Heart right ventricle (tissue), 16 donors: Measurements from ENCODE around the gene VGLL1. TPM values are rescaled to one million over a fixed set of nuclear protein-coding genes. Genes with fewer than 3 reads are reported as not detected.

Experiments
- ATAC-seq, 8 donors: fragments of 200-7000 bp; cut with Tn5 transposase; one replicate each; pipeline ENCODE4 v1.9.1; 2020; ENCODE audit warnings: mild to moderate bottlenecking in 8 of 8, moderate library complexity in 8 of 8, moderate number of reproducible peaks in 1 of 8
- DNase-seq, 2 donors: peaks; one replicate each; pipeline ENCODE4 v3.0.0-alpha.2; 2020
- H3K27ac ChIP-seq, 10 donors: fragments of 200-600 bp; sonication (generic) in 2 of 10; one replicate each; pipeline versions ENCODE4 v1.5.0 to v1.8.0; 2020 to 2022; ENCODE audit warnings: mild to moderate bottlenecking in 3 of 10
- H3K27me3 ChIP-seq, 7 donors: fragments of 200-600 bp; one replicate each; pipeline ENCODE4 v1.8.0; 2021 to 2022; ENCODE audit warnings: mild to moderate bottlenecking in 2 of 7
- H3K36me3 ChIP-seq, 9 donors: fragments of 200-600 bp; sonication (generic) in 1 of 9; one replicate each; pipeline versions ENCODE4 v1.5.0 to v1.8.0; 2020 to 2022; ENCODE audit warnings: mild to moderate bottlenecking in 2 of 9
- H3K4me1 ChIP-seq, 9 donors: fragments of 200-600 bp; sonication (generic) in 1 of 9; one replicate each; pipeline versions ENCODE4 v1.5.0 to v1.8.0; 2020 to 2022; ENCODE audit warnings: mild to moderate bottlenecking in 4 of 9
- H3K4me3 ChIP-seq, 10 donors: fragments of 200-600 bp; sonication (generic) in 2 of 10; one replicate each; pipeline versions ENCODE4 v1.5.0 to v1.8.0; 2020 to 2022; ENCODE audit warnings: mild to moderate bottlenecking in 7 of 10, moderate library complexity in 2 of 10
- H3K9me3 ChIP-seq, 11 donors: fragments of 200-600 bp in 10 of 11; sonication (generic) in 2 of 11; one replicate each; pipeline versions ENCODE4 v1.5.0 to v1.8.0; 2013 to 2022; ENCODE audit warnings: mild to moderate bottlenecking in 2 of 11, control low read depth in 1 of 11, moderate library complexity in 1 of 11
- CTCF ChIP-seq, 9 donors: fragments of 200-600 bp; sonication (generic) in 2 of 9; IDR thresholded peaks; one replicate each; pipeline versions ENCODE4 v1.5.0 to v1.8.0; 2021 to 2022; ENCODE audit warnings: antibody characterized with exemption in 9 of 9, mild to moderate bottlenecking in 5 of 9, moderate library complexity in 1 of 9
- WGBS, 2 donors: extraction: QIAGEN DNeasy Blood & Tissue Kit; methylation state at CpG; one replicate each; pipeline ENCODE4 v1.1.7; 2013; ENCODE audit warnings: inconsistent platforms in 1 of 2; 5-methylcytosine and 5-hydroxymethylcytosine counted together
- intact Hi-C, 10 donors: fragments of 100-400 bp; cut with DNase I; formaldehyde crosslinking; loops; one replicate each; pipeline versions ENCODE4 v1.11.1 to v1.14.2; 2022
- long read RNA-seq, 3 donors: library from polyadenylated mRNA; unstranded; transcript quantifications; one replicate each; pipeline ENCODE4 v2.0.0, GENCODE V29; 2020 to 2021
- polyA plus RNA-seq, 2 donors: library from polyadenylated mRNA; stranded (reverse); fragments of 200-250 nt; gene quantifications; one replicate each; pipeline ENCODE4 v1.2.3, GENCODE V29; 2013
- total RNA-seq, 10 donors: library from RNA; stranded (reverse); fragmentation: NEBNext Ultra II Directional in 3 of 10; extraction: Animal tissue kit (Norgen Biotek cat#: 25700) in 3 of 10; gene quantifications; one replicate each; pipeline versions ENCODE4 v1.2.1 to v1.2.4, GENCODE V29; 2021 to 2023
- donor health status: Arrhythmogenic right ventricular cardiomyopathy.
- donor health status: ischemic (EF 13 %, LVEDD 7.1; RV severe dilation, severe dysfunction).
- donor health status: healthy with polysubstance abuse.
- donor health status: DM: no; HTN: yes; CAD: no.
- donor health status: DM: no; HTN: no; CAD: no.
- donor health status: ischemic (EF 25% LVEDD 6.9; RV normal size, moderate dysfunction).
- donor health status: ischemic (EF 25% LVEDD 5.7; RV mildly dilated, moderate dysfunction).
- donor health status: healthy.
- donor health status: DM: yes; HTN: yes; CAD: no.
- donor health status: Ischemic cardiomyopathy.
- donor health status: ischemic (EF 35%, LVEDD 5.7; RV mildly dilated, moderate dysfunction).
- donor health status: nonischemic (EF 11% LVEDD 7.7; RV severe dilation, severe dysfunction).
- donor health status: DM: yes; HTN: yes; CAD: no.
- donor health status: PGD.
- donor health status: ischemic (EF 29% LVEDD 5.4; RV normal size, mild dysfunction).
- donor health status: nonischemic (EF 23%, LVEDD 6.1; RV moderate dilation, normal function).

VGLL1 gene
- not detected for total RNA-seq
- not detected for polyA plus RNA-seq
- long read RNA-seq, donor 1, result 0 reads
- long read RNA-seq, donor 2, result 0 reads
- long read RNA-seq, donor 3, result 0 reads

- intact Hi-C loops, result no loop called here
- WGBS, 2 donors, result 87 to 93% methylated on average over 3 of the region's 3 CpGs
- ATAC-seq, result no peak
Observed at GRCh38 chrX:136531951-136532350, at the start of gene VGLL1. Gene VGLL1, plus strand, starts transcription at chrX:136532215. Its CDS starts 3,806 bp downstream, at chrX:136536021.

GRCh38 chrX:136487647-136488046 is 44.4 kb upstream of the VGLL1 start, which contains the start of gene BRS3:
Gene BRS3, plus strand, starts transcription at chrX:136487947. Its CDS starts 168 bp downstream, at chrX:136488115.
- no peaks in the 10 kb centered on the region for H3K36me3 ChIP-seq
- no peak within 1 kb of the TSS for H3K27ac ChIP-seq
- ATAC-seq (no peak), DNase-seq (no peak)
- H3K4me3 ChIP-seq, result no peak within 1 kb of the TSS
- intact Hi-C loops, result no loop called here
- 68 to 74% methylated on average over 4 of the region's 4 CpGs for WGBS, 2 donors
- H3K4me1 ChIP-seq, result no peaks in the 10 kb centered on the region
- no peak for TF ChIP-seq CTCF (IDR thresholded peaks at IDR 0.05)
- peaks cover 0 to 89% (median 4%) of the 10 kb centered on the region in 7 donors for H3K27me3 ChIP-seq
- no peaks in the 10 kb centered on the region for H3K9me3 ChIP-seq

More at GRCh38 chrX:136531951-136532350, at the start of gene VGLL1:
- Histone ChIP-seq H3K4me3 (no peak within 1 kb of the TSS), H3K27ac (no peak within 1 kb of the TSS), H3K36me3 (no peaks in the 10 kb centered on the region), H3K9me3 (no peaks in the 10 kb centered on the region), H3K4me1 (peaks cover 0 to 1% (median 0%) of the 10 kb centered on the region in 9 donors), H3K27me3 (peaks cover 0 to 21% (median 0%) of the 10 kb centered on the region in 7 donors)
- no peak for TF ChIP-seq CTCF (IDR thresholded peaks at IDR 0.05)
- no peak for DNase-seq

GRCh38 chrX:136488706-136489105 is 43.3 kb upstream of the VGLL1 start:
- Histone ChIP-seq H3K27me3 (peaks cover 0 to 86% (median 4%) of the 10 kb centered on the region in 7 donors), H3K4me1 (no peaks in the 10 kb centered on the region), H3K9me3 (no peaks in the 10 kb centered on the region), H3K36me3 (no peaks in the 10 kb centered on the region), H3K27ac (no peak overlapping the region), H3K4me3 (no peak overlapping the region)
- 56 to 63% methylated on average over 5 of the region's 5 CpGs for WGBS, 2 donors
- DNase-seq (no peak), ATAC-seq (no peak)
- no peak for TF ChIP-seq CTCF (IDR thresholded peaks at IDR 0.05)
- intact Hi-C loops, result no loop called here

GRCh38 chrX:136491832-136492231 is 40.2 kb upstream of the VGLL1 start:
- 65 to 68% methylated on average over 6 of the region's 6 CpGs for WGBS, 2 donors
- no peak for TF ChIP-seq CTCF (IDR thresholded peaks at IDR 0.05)
- intact Hi-C loops, result loop anchor here in 2 of 10 donors (5.0 to 10.0 kb wide), 2 partner anchors 237 to 470 kb away; partner anchors contain the start of gene MAP7D3 (in 1 of the 2)

More at GRCh38 chrX:136491832-136492231, 40.2 kb upstream of the VGLL1 start:
- no peaks in the 10 kb centered on the region for H3K36me3 ChIP-seq
- H3K27me3 ChIP-seq, result peaks cover 0 to 56% (median 4%) of the 10 kb centered on the region in 7 donors
- ATAC-seq (no peak), DNase-seq (no peak)
- peaks cover 0 to 8% (median 3%) of the 10 kb centered on the region in 9 donors for H3K4me1 ChIP-seq
- no peak overlapping the region for H3K27ac ChIP-seq
- no peaks in the 10 kb centered on the region for H3K9me3 ChIP-seq
- H3K4me3 ChIP-seq, result no peak overlapping the region
